GM12878 (cell line): ENCODE measurements around the gene FRAS1. TPM values are rescaled to one million over a fixed set of nuclear protein-coding genes. Genes with fewer than 3 reads are reported as not detected.

Source experiments
- ATAC-seq: fragments of 200-7000 bp; cut with Tn5 transposase; 3 replicates; pipeline ENCODE4 v1.9.1; 2020; ENCODE audit warnings: mild to moderate bottlenecking, moderate library complexity
- BruUV-seq: library from RNA; stranded (reverse); fragments of 400-500 nt; replicated peaks from 2 replicates; lab custom pipeline; 2021; lab: Mats Ljungman, UMichigan
- CTCF ChIA-PET: fragments of 300-600 bp; sonication (Branson Sonifier 250); formaldehyde crosslinking; extraction: SDS; loops from one replicate; lab custom pipeline; 2021; ENCODE audit warnings: inconsistent platforms; lab: Yijun Ruan, JAX
- POLR2A ChIA-PET: fragments of 350-600 bp; formaldehyde crosslinking; extraction: SDS; loops from one replicate; lab custom pipeline; 2021; ENCODE audit warnings: inconsistent platforms; lab: Charles Lee
- RAD21 ChIA-PET: fragments of 300-600 bp; sonication (Branson Sonifier 250); formaldehyde crosslinking; loops from one replicate; lab custom pipeline; 2023; ENCODE audit warnings: antibody characterized with exemption; ENCODE audit not compliant: unreplicated experiment; lab: Charles Lee
- SMC1A ChIA-PET: fragments of 300-600 bp; sonication (Branson Sonifier 250); formaldehyde crosslinking; loops from one replicate; lab custom pipeline; 2023; ENCODE audit not compliant: unreplicated experiment, uncharacterized antibody; lab: Charles Lee
- DNase-seq: peaks from one replicate; pipeline ENCODE4 v3.0.0-alpha.2; 2011; ENCODE audit warnings: low read depth, low spot score
- FAIRE-seq: peaks from 3 replicates; lab custom pipeline; 2011; peaks lifted over from hg19 to GRCh38; lab: Jason Lieb, UNC
- H2AFZ ChIP-seq: 2 replicates; pipeline ENCODE4 v1.6.0; 2011; ENCODE audit warnings: low read depth, low read length, control low read depth; ENCODE audit not compliant: control insufficient read depth
- H3K27ac ChIP-seq: 2 replicates; pipeline ENCODE4 v1.5.1; 2011; ENCODE audit warnings: control low read depth; ENCODE audit not compliant: control insufficient read depth, insufficient read depth
- H3K27me3 ChIP-seq, 2 experiments: replicated peaks in 1 of 2; 2 replicates each; pipeline versions ENCODE4 v1.6.0 to v1.6.1; 2011; ENCODE audit warnings: low read length in 1 of 2; ENCODE audit not compliant: control insufficient read depth in 2 of 2, insufficient read depth in 2 of 2
- H3K36me3 ChIP-seq, 2 experiments: 2 replicates each; pipeline ENCODE4 v1.5.1; 2011; ENCODE audit warnings: low read length in 1 of 2; ENCODE audit not compliant: control insufficient read depth in 2 of 2, insufficient read depth in 2 of 2
- H3K4me1 ChIP-seq: 2 replicates; pipeline ENCODE4 v1.6.1; 2011; ENCODE audit warnings: mild to moderate bottlenecking, low read length, moderate library complexity, mixed read lengths; ENCODE audit not compliant: control insufficient read depth, insufficient read depth
- H3K4me2 ChIP-seq: 2 replicates; pipeline ENCODE4 v1.6.0; 2011; ENCODE audit warnings: control low read depth; ENCODE audit not compliant: control insufficient read depth, insufficient read depth
- H3K4me3 ChIP-seq: fragments of 200-600 bp; sonication (generic); 2 replicates; pipeline ENCODE4 v1.5.1; 2016
- H3K79me2 ChIP-seq: 2 replicates; pipeline ENCODE4 v1.6.0; 2011; ENCODE audit warnings: low read length; ENCODE audit not compliant: control insufficient read depth, insufficient read depth
- H3K9ac ChIP-seq: 2 replicates; pipeline ENCODE4 v1.8.0; 2011; ENCODE audit warnings: low read length, control low read depth, mixed read lengths; ENCODE audit not compliant: control insufficient read depth, insufficient read depth
- H3K9me3 ChIP-seq: replicated peaks from 3 replicates; pipeline ENCODE4 v1.5.1; 2011; ENCODE audit warnings: mild to moderate bottlenecking, low read length; ENCODE audit not compliant: control insufficient read depth, insufficient read depth
- H4K20me1 ChIP-seq: 2 replicates; pipeline ENCODE4 v1.6.0; 2011; ENCODE audit not compliant: control insufficient read depth, insufficient read depth
- ATF7 ChIP-seq: fragments of 450-650 bp; IDR thresholded peaks from 2 replicates; pipeline ENCODE4 v1.6.1; 2016; ENCODE audit warnings: low read depth, mild to moderate bottlenecking
- CBFB ChIP-seq: IDR thresholded peaks from 2 replicates; pipeline ENCODE4 v1.6.1; 2016; ENCODE audit warnings: antibody characterized with exemption, low read depth
- NR2C2 ChIP-seq: IDR thresholded peaks from 2 replicates; pipeline ENCODE4 v1.6.1; 2011; ENCODE audit warnings: borderline replicate concordance, low read depth; ENCODE audit not compliant: control insufficient read depth, insufficient read length
- PAX8 ChIP-seq: fragments of 450-650 bp; IDR thresholded peaks from 2 replicates; pipeline ENCODE4 v1.6.1; 2017; ENCODE audit warnings: mild to moderate bottlenecking, moderate library complexity
- POU2F2 ChIP-seq: IDR thresholded peaks from 3 replicates; pipeline ENCODE4 v1.6.1; 2011; ENCODE audit warnings: low read depth, mild to moderate bottlenecking, low read length, borderline replicate concordance
- RB1 ChIP-seq: fragments of 450-650 bp; formaldehyde crosslinking; IDR thresholded peaks from 2 replicates; pipeline ENCODE4 v1.6.1; 2017; ENCODE audit warnings: mild to moderate bottlenecking, borderline replicate concordance
- SIN3A ChIP-seq: IDR thresholded peaks from 2 replicates; pipeline ENCODE4 v1.6.1; 2012; ENCODE audit warnings: low read depth, low read length, improper control_type of control experiment
- WGBS: methylation state at CpG from one replicate; pipeline ENCODE4 v1.1.6; 2016; ENCODE audit warnings: low lambda C conversion rate; ENCODE audit not compliant: insufficient replicate concordance, insufficient coverage; ENCODE audit errors: missing lambda C conversion rate; 5-methylcytosine and 5-hydroxymethylcytosine counted together
- in situ Hi-C: fragments of 300-500 bp; cut with MboI; formaldehyde crosslinking; loops from 9 replicates; pipeline ENCODE4 v1.14.3; 2018; ENCODE audit warnings: mixed read lengths
- intact Hi-C: fragments of 100-400 bp; cut with micrococcal nuclease; formaldehyde crosslinking; loops from one replicate; pipeline ENCODE4 v1.14.2; 2022; ENCODE audit not compliant: unreplicated experiment
- polyA plus RNA-seq, 11 experiments: library from polyadenylated mRNA; depleted of rRNA in 4 of 11; unstranded in 6 of 11; stranded (reverse) in 5 of 11; fragments of >200 nt; fragmentation: Nextera tagmentation in 4 of 11; fragmentation: Illumina TruSeq in 1 of 11; extraction: Ambion mirVana in 4 of 11; extraction: Trizol in 1 of 11; gene quantifications; 1 replicate in 1 of 11; 2 replicates in 10 of 11; pipeline versions ENCODE4 v1.2.1 to v1.2.3, GENCODE V29; 2011 to 2016; ENCODE audit warnings: inconsistent platforms in 2 of 11, missing spikeins in 2 of 11, low read depth in 1 of 11
- total RNA-seq, 4 experiments: library from RNA; depleted of rRNA in 3 of 4; stranded (reverse); fragments of >200 nt in 3 of 4; fragmentation: Illumina TruSeq in 1 of 4; extraction: Trizol in 1 of 4; gene quantifications; 2 replicates each; pipeline versions ENCODE4 v1.2.1 to v1.2.3, GENCODE V29; 2013 to 2021
- TF ChIP-seq, protein P1 (sequence below): fragments of 450-650 bp; formaldehyde crosslinking; IDR thresholded peaks from 2 replicates; pipeline ENCODE4 v1.4.0; 2020; ENCODE audit warnings: mild to moderate bottlenecking, moderate library complexity
- TF ChIP-seq, protein P2 (sequence below): fragments of 450-650 bp; IDR thresholded peaks from 2 replicates; pipeline ENCODE4 v1.6.1; 2016; ENCODE audit warnings: mild to moderate bottlenecking
- TF ChIP-seq, protein P3 (sequence below): IDR thresholded peaks from 2 replicates; pipeline ENCODE4 v1.6.1; 2012; ENCODE audit warnings: improper control_type of control experiment, low read depth, low read length; ENCODE audit not compliant: insufficient replicate concordance
- TF ChIP-seq, protein P4 (sequence below): IDR thresholded peaks from 2 replicates; pipeline ENCODE4 v1.6.1; 2012; ENCODE audit warnings: low read depth, low read length, improper control_type of control experiment

The FRAS1 gene
- total and polyA plus RNA-seq, 10 of the 15 experiments (the other 5 are each of a cell fraction or from before 2014, with no cell fraction given) = 0.08 to 11.7 (median 0.20) TPM

DNA sequence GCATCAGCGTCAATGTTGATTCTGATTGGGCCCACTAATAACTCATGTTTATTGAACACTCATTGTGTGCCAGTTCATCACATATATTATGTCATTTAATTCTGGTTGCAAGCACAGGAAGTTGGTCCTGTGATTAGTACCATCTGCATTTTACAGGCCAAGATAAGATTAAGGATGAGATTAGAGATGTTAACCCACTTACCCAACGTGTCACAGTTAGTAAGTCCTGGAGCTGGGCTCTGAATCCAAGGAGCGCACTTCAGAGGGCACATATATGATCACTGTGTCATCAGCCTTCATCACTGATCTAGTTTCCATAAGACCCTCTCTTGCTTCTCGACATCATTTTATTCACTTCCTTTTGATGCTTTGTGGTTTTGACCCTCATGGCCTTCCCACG is 289.1 kb downstream of the FRAS1 start:
- no TSS peak for BruUV-seq
- Histone ChIP-seq H3K27ac (no peak overlapping the region), H3K4me1 (no peaks in the 10 kb centered on the region), H2AFZ (no peak overlapping the region), H3K4me2 (no peak overlapping the region), H4K20me1 (no peaks in the 10 kb centered on the region), H3K27me3 (no peaks in the 10 kb centered on the region), H3K4me3 (no peak overlapping the region), H3K9ac (no peak overlapping the region), H3K79me2 (no peaks in the 10 kb centered on the region), H3K9me3 (no peaks in the 10 kb centered on the region), H3K36me3 (no peaks in the 10 kb centered on the region)
- ChIA-PET SMC1A (interaction anchor here (0.9 to 3.4 kb wide), 5 partner anchors 8 to 76 kb away, joined by 3 to 18 read pairs (median 3); no protein-coding TSS in a partner anchor), POLR2A (no interaction called here), CTCF (interaction anchor here (0.7 to 1.9 kb wide), 3 partner anchors 8 to 401 kb away, joined by 3 to 8 read pairs (median 3); no protein-coding TSS in a partner anchor), RAD21 (interaction anchor here (1.0 kb wide), 1 partner anchor 264 kb away, joined by 3 read pairs; no protein-coding TSS in a partner anchor)
- in situ Hi-C loops (no loop called here), intact Hi-C loops (no loop called here)
- DNase-seq (no peak), FAIRE-seq (no peak), ATAC-seq (no peak)
- 27% methylated on average over 5 of the region's 5 CpGs for WGBS
- TF ChIP-seq NR2C2 = no peak
- TF ChIP-seq, protein P1, sequence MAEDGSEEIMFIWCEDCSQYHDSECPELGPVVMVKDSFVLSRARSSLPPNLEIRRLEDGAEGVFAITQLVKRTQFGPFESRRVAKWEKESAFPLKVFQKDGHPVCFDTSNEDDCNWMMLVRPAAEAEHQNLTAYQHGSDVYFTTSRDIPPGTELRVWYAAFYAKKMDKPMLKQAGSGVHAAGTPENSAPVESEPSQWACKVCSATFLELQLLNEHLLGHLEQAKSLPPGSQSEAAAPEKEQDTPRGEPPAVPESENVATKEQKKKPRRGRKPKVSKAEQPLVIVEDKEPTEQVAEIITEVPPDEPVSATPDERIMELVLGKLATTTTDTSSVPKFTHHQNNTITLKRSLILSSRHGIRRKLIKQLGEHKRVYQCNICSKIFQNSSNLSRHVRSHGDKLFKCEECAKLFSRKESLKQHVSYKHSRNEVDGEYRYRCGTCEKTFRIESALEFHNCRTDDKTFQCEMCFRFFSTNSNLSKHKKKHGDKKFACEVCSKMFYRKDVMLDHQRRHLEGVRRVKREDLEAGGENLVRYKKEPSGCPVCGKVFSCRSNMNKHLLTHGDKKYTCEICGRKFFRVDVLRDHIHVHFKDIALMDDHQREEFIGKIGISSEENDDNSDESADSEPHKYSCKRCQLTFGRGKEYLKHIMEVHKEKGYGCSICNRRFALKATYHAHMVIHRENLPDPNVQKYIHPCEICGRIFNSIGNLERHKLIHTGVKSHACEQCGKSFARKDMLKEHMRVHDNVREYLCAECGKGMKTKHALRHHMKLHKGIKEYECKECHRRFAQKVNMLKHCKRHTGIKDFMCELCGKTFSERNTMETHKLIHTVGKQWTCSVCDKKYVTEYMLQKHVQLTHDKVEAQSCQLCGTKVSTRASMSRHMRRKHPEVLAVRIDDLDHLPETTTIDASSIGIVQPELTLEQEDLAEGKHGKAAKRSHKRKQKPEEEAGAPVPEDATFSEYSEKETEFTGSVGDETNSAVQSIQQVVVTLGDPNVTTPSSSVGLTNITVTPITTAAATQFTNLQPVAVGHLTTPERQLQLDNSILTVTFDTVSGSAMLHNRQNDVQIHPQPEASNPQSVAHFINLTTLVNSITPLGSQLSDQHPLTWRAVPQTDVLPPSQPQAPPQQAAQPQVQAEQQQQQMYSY = no peak
- TF ChIP-seq RB1 = no peak
- no peak for TF ChIP-seq ATF7
- no peak for TF ChIP-seq CBFB
- TF ChIP-seq, protein P2, sequence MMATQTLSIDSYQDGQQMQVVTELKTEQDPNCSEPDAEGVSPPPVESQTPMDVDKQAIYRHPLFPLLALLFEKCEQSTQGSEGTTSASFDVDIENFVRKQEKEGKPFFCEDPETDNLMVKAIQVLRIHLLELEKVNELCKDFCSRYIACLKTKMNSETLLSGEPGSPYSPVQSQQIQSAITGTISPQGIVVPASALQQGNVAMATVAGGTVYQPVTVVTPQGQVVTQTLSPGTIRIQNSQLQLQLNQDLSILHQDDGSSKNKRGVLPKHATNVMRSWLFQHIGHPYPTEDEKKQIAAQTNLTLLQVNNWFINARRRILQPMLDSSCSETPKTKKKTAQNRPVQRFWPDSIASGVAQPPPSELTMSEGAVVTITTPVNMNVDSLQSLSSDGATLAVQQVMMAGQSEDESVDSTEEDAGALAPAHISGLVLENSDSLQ = no peak
- TF ChIP-seq, protein P3, sequence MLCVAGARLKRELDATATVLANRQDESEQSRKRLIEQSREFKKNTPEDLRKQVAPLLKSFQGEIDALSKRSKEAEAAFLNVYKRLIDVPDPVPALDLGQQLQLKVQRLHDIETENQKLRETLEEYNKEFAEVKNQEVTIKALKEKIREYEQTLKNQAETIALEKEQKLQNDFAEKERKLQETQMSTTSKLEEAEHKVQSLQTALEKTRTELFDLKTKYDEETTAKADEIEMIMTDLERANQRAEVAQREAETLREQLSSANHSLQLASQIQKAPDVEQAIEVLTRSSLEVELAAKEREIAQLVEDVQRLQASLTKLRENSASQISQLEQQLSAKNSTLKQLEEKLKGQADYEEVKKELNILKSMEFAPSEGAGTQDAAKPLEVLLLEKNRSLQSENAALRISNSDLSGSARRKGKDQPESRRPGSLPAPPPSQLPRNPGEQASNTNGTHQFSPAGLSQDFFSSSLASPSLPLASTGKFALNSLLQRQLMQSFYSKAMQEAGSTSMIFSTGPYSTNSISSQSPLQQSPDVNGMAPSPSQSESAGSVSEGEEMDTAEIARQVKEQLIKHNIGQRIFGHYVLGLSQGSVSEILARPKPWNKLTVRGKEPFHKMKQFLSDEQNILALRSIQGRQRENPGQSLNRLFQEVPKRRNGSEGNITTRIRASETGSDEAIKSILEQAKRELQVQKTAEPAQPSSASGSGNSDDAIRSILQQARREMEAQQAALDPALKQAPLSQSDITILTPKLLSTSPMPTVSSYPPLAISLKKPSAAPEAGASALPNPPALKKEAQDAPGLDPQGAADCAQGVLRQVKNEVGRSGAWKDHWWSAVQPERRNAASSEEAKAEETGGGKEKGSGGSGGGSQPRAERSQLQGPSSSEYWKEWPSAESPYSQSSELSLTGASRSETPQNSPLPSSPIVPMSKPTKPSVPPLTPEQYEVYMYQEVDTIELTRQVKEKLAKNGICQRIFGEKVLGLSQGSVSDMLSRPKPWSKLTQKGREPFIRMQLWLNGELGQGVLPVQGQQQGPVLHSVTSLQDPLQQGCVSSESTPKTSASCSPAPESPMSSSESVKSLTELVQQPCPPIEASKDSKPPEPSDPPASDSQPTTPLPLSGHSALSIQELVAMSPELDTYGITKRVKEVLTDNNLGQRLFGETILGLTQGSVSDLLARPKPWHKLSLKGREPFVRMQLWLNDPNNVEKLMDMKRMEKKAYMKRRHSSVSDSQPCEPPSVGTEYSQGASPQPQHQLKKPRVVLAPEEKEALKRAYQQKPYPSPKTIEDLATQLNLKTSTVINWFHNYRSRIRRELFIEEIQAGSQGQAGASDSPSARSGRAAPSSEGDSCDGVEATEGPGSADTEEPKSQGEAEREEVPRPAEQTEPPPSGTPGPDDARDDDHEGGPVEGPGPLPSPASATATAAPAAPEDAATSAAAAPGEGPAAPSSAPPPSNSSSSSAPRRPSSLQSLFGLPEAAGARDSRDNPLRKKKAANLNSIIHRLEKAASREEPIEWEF = no peak
- no peak for TF ChIP-seq POU2F2
- TF ChIP-seq PAX8 = no peak
- TF ChIP-seq, protein P4, sequence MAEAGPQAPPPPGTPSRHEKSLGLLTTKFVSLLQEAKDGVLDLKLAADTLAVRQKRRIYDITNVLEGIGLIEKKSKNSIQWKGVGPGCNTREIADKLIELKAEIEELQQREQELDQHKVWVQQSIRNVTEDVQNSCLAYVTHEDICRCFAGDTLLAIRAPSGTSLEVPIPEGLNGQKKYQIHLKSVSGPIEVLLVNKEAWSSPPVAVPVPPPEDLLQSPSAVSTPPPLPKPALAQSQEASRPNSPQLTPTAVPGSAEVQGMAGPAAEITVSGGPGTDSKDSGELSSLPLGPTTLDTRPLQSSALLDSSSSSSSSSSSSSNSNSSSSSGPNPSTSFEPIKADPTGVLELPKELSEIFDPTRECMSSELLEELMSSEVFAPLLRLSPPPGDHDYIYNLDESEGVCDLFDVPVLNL = no peak
- no peak for TF ChIP-seq SIN3A
